C4-2B (cell line): ENCODE results near the gene BMP5.

ENCODE experiments used
- H3K27ac ChIP-seq: fragments of 450-650 bp; 2 replicates; pipeline ENCODE4 v1.5.1; 2017
- CTCF ChIP-seq: fragments of 450-650 bp; conservative IDR thresholded peaks from 2 replicates; pipeline ENCODE4 v1.5.1; 2017; ENCODE audit warnings: mild to moderate bottlenecking
- ZFX ChIP-seq: fragments of 450-650 bp; IDR thresholded peaks from 2 replicates; pipeline ENCODE4 v1.6.1; 2017

Gene BMP5

DNA sequence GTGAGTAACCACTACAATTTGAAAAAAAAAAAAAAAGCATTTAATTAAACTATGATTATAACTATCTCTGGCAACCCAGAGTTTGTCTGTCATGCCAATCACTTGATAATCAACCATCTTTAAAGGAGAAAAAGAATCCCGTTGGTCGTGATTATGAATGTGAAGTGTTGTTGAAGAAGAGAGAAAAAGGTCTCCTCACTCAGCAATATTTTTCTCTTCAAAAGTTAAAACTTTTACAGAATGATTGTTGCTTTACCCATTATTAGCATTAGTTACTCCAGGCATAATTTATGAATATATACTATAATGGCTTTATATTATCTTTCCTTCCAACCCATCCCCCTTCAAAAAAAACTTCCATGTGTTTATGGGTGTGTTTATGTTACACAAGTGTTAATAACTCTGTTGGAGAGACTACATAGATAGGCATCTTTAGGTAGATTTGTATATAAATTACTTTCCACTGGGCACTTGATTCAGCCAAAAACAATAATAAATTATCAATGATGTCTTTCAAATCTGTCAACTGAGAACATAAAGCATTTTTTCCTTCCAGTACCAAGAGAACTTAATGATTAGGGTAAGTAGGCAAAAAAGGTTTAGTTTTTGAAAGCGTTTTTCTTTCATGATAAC lies 5.1 kb downstream of the BMP5 start:
- no peak overlapping the region for H3K27ac ChIP-seq
- TF ChIP-seq CTCF (no peak), ZFX (no peak)

DNA sequence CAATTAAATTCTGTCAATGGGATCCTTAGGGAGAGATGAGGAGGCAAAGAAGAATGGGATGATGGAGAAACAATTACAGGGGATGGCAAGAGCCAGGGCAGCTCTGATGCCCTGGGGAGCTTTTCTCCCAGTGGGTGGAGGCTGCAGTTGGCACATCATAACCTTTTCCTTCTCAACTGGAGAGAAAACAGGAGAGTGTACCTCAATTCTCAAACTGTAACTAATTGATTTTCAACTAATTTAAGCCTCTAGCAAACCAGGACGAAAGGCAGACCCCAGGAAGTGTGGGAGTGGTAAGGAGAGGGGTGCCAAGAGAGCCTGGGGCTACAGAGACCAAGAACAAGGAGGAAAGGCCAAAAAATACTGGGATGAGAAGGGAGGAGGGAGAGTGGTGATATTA lies 5.7 kb downstream of the BMP5 start:
- no peak overlapping the region for H3K27ac ChIP-seq
- TF ChIP-seq CTCF (no peak), ZFX (no peak)

GRCh38 chr6:55868771-55869479 lies 6.5 kb downstream of the BMP5 start:
- TF ChIP-seq ZFX, result no peak
- TF ChIP-seq CTCF, result no peak
- H3K27ac ChIP-seq, result no peak overlapping the region

GRCh38 chr6:55868176-55868575 lies 7.2 kb downstream of the BMP5 start:
- no peak for TF ChIP-seq ZFX
- TF ChIP-seq CTCF, result no peak
- H3K27ac ChIP-seq, result no peak overlapping the region

GRCh38 chr6:55866128-55866527 lies 9.3 kb downstream of the BMP5 start:
- TF ChIP-seq ZFX (no peak), CTCF (no peak)
- no peak overlapping the region for H3K27ac ChIP-seq

DNA sequence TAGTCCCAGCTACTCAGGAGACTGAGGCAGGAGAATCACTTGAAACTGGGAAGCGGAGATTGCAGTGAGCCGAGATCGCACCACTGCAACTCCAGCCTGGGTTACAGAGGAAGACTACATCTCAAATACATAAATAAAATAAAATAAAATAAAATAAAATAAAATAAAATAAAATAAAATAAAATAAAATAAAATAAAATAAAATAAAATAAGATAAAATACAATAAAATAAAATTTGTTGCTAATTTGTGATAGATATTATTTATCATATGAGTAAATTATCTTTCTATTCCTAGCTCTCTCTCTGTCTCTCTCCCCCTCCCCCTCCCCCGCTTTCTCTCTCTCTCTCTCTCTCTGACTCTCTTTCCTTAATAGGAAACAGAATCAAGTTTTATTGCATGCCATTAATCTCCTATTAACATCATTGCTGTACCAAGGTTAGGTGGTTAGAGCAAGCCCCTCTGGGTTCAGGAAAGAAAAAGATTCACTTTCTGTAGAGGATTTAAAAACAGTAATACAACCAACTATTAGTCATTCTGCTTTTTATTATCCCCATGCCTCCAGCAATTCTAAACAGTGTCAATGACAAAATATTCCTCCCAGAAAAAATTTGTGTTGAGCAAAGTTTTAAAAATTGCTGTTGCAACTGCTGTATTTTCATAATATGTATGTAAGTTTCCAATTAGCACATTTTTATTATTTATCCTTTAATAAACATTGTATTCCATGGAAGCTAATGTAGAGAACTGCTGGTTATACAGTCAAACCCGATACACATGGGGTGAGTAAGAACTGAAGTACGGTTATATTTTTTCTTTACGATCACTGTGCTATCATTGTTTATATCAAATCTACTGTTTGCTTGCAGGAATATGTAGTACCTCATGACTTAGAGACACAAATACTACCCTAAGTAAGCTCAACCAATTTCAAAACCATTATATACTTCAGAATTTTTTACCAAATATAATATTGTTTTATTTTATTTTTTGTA lies 22.1 kb downstream of the BMP5 start:
- no peak overlapping the region for H3K27ac ChIP-seq
- TF ChIP-seq ZFX, result no peak
- no peak for TF ChIP-seq CTCF
